Endothelial cell (in vitro differentiated cells): ENCODE results near the gene DELE1. TPM values are rescaled to one million over a fixed set of nuclear protein-coding genes. Genes with fewer than 3 reads are reported as not detected.

Experiments
- DNase-seq: peaks from one replicate; pipeline ENCODE4 v3.0.0; 2021; ENCODE audit warnings: low spot score
- H3K27ac Mint-ChIP-seq: one replicate; pipeline ENCODE4 v1.8.0; 2021; ENCODE audit warnings: mixed read lengths, inconsistent platforms; ENCODE audit not compliant: unreplicated experiment
- H3K27me3 Mint-ChIP-seq: one replicate; pipeline ENCODE4 v1.8.0; 2021; ENCODE audit warnings: mild to moderate bottlenecking, moderate library complexity, mixed read lengths, inconsistent platforms; ENCODE audit not compliant: unreplicated experiment
- H3K36me3 Mint-ChIP-seq: one replicate; pipeline ENCODE4 v1.8.0; 2021; ENCODE audit warnings: mild to moderate bottlenecking, low read depth, mixed read lengths, inconsistent platforms; ENCODE audit not compliant: unreplicated experiment
- H3K4me1 Mint-ChIP-seq: one replicate; pipeline ENCODE4 v1.8.0; 2021; ENCODE audit warnings: mild to moderate bottlenecking, mixed read lengths, inconsistent platforms; ENCODE audit not compliant: unreplicated experiment
- H3K4me3 Mint-ChIP-seq: one replicate; pipeline ENCODE4 v1.8.0; 2021; ENCODE audit warnings: mild to moderate bottlenecking, mixed read lengths, inconsistent platforms; ENCODE audit not compliant: unreplicated experiment
- H3K9me3 Mint-ChIP-seq: one replicate; pipeline ENCODE4 v1.8.0; 2021; ENCODE audit warnings: mixed read lengths, inconsistent platforms; ENCODE audit not compliant: unreplicated experiment
- CTCF ChIP-seq: fragments of 200-600 bp; sonication (generic); IDR thresholded peaks from one replicate; pipeline ENCODE4 v1.5.0; 2021; ENCODE audit warnings: antibody characterized with exemption; ENCODE audit not compliant: unreplicated experiment
- total RNA-seq: library from RNA; stranded (reverse); fragmentation: NEBNext Ultra II Directional; extraction: Animal tissue kit (Norgen Biotek cat#: 25700); gene quantifications from one replicate; pipeline ENCODE4 v1.2.1, GENCODE V29; 2021; ENCODE audit not compliant: unreplicated experiment

Gene DELE1
- total RNA-seq, 1 donor from 2014 or later: 115 TPM

GRCh38 chr5:141978389-141978788, 54.7 kb downstream of the DELE1 start:
- Mint-ChIP-seq H3K27me3 (peaks cover 1% of the 10 kb centered on the region), H3K4me3 (no peak overlapping the region), H3K36me3 (peaks cover 43% of the 10 kb centered on the region), H3K4me1 (no peaks in the 10 kb centered on the region), H3K9me3 (no peaks in the 10 kb centered on the region), H3K27ac (no peak overlapping the region)
- no peak for TF ChIP-seq CTCF
- no peak for DNase-seq

DNA sequence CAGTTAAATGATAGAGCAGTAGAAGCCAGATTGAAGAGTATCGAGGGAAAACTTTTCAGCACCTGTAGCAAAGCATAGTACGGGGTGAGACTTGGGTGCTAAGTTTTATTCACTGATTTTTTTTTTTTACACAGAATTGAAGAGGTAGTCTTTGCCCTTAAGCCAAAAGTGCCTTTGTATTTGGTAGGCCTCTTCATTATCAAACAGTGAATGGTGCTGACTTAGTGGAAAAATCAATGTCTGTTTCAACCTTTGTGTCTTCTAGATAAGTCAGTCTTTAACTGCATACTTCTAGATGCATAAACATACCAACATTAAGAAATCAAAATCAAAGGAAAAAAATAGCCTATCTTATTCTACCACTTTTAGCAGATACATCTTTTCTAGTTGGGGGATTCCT, 59.0 kb downstream of the DELE1 start:
- TF ChIP-seq CTCF: no peak
- H3K36me3 Mint-ChIP-seq: peaks cover 36% of the 10 kb centered on the region
- no peaks in the 10 kb centered on the region for H3K9me3 Mint-ChIP-seq
- H3K4me3 Mint-ChIP-seq: no peak overlapping the region
- no peaks in the 10 kb centered on the region for H3K4me1 Mint-ChIP-seq
- no peak overlapping the region for H3K27ac Mint-ChIP-seq
- DNase-seq: no peak
- H3K27me3 Mint-ChIP-seq: peaks cover 3% of the 10 kb centered on the region

DNA sequence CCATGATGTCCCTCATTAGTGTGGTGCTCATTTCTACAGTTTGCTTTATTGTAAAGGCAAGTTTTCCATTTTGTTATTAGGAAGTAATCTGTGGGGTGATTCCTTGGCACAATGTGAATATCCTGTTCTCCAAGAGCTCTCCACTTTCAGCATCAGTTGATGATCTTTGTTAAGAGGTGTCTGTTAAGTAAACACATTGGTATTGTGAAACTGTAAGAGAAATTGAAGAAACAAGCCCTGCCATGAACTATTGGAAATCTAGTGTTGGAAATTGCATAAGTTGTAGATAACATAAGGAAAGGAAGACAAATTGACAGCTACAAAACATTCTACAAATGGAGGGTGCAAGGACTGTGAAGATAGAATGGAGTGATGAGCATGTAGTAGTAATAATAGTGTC, 62.4 kb downstream of the DELE1 start:
- Mint-ChIP-seq H3K4me1 (no peaks in the 10 kb centered on the region), H3K27ac (no peak overlapping the region), H3K27me3 (peaks cover 2% of the 10 kb centered on the region), H3K4me3 (no peak overlapping the region), H3K9me3 (no peaks in the 10 kb centered on the region), H3K36me3 (peaks cover 19% of the 10 kb centered on the region)
- no peak for TF ChIP-seq CTCF
- no peak for DNase-seq

GRCh38 chr5:141989720-141990119, 66.0 kb downstream of the DELE1 start:
- DNase-seq: no peak
- H3K27ac Mint-ChIP-seq: no peak overlapping the region
- no peaks in the 10 kb centered on the region for H3K4me1 Mint-ChIP-seq
- no peaks in the 10 kb centered on the region for H3K9me3 Mint-ChIP-seq
- peaks cover 2% of the 10 kb centered on the region for H3K27me3 Mint-ChIP-seq
- H3K36me3 Mint-ChIP-seq: peaks cover 23% of the 10 kb centered on the region
- no peak overlapping the region for H3K4me3 Mint-ChIP-seq
- no peak for TF ChIP-seq CTCF

Other genes starting within 250 kb of the DELE1 start
- 239 TPM for gene ARAP3, start 241.6 kb upstream of the DELE1 start, total RNA-seq
- 140 TPM for gene PCDH1, start 45.5 kb upstream of the DELE1 start, total RNA-seq
- gene PCDH12, start 34.3 kb downstream of the DELE1 start, total RNA-seq: 64.0 TPM
- gene RNF14, start 45.2 kb downstream of the DELE1 start, total RNA-seq: 51.6 TPM
- 59.5 TPM for gene GNPDA1, start 89.2 kb downstream of the DELE1 start, total RNA-seq
- 34.8 TPM for gene NDFIP1, start 184.9 kb downstream of the DELE1 start, total RNA-seq